PFSK-1 (cell line): ENCODE results near the gene TMPRSS4.

ENCODE experiments used
- FOXP2 ChIP-seq: optimal IDR thresholded peaks from 2 replicates; pipeline ENCODE3; 2011; ENCODE audit warnings: borderline replicate concordance, control low read depth, inconsistent platforms; ENCODE audit not compliant: insufficient read depth; ENCODE audit errors: extremely low read length, extremely low read depth
- POLR2AphosphoS5 ChIP-seq: IDR thresholded peaks from 2 replicates; pipeline ENCODE4 v1.6.1; 2012; ENCODE audit warnings: low read depth, mild to moderate bottlenecking, control low read depth, low read length, moderate library complexity
- SIN3A ChIP-seq: IDR thresholded peaks from 2 replicates; pipeline ENCODE4 v1.6.1; 2012; ENCODE audit warnings: mild to moderate bottlenecking, low read length, moderate library complexity, borderline replicate concordance; ENCODE audit not compliant: insufficient read depth
- TAF1 ChIP-seq: IDR thresholded peaks from 2 replicates; pipeline ENCODE4 v1.6.1; 2012; ENCODE audit warnings: low read length, control low read depth, borderline replicate concordance; ENCODE audit not compliant: insufficient read depth
- TF ChIP-seq, protein P1 (sequence below), 2 experiments: IDR thresholded peaks; 2 replicates each; pipeline versions ENCODE4 v1.6.1 to v1.8.0; 2011 to 2012; ENCODE audit warnings: low read depth in 2 of 2, low read length in 2 of 2, control low read depth in 1 of 2, inconsistent platforms in 1 of 2, mild to moderate bottlenecking in 1 of 2, moderate library complexity in 1 of 2; ENCODE audit not compliant: insufficient read depth in 1 of 2

Gene TMPRSS4

DNA sequence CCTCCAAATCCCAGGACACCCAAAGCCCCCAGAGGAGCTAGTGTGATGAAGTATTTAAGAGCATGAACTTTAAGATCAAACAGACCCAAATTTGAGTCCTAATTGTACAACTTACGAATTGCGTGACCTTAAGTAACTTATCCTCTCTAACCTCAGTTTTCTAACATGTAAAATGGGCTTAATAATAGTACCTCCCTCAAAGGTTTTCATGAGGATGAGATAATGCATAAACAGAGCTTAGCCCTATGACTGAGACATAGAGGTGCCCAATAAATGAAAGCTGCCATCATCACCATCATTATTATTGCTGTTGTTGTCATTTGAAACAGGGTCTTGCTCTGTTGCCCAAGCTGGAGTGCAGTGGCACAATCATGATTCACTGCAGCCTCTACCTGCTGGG lies 90.4 kb downstream of the TMPRSS4 start:
- no peak for TF ChIP-seq SIN3A
- TF ChIP-seq POLR2AphosphoS5 = no peak
- TF ChIP-seq TAF1 = no peak
- no peak for TF ChIP-seq FOXP2
- TF ChIP-seq, protein P1, sequence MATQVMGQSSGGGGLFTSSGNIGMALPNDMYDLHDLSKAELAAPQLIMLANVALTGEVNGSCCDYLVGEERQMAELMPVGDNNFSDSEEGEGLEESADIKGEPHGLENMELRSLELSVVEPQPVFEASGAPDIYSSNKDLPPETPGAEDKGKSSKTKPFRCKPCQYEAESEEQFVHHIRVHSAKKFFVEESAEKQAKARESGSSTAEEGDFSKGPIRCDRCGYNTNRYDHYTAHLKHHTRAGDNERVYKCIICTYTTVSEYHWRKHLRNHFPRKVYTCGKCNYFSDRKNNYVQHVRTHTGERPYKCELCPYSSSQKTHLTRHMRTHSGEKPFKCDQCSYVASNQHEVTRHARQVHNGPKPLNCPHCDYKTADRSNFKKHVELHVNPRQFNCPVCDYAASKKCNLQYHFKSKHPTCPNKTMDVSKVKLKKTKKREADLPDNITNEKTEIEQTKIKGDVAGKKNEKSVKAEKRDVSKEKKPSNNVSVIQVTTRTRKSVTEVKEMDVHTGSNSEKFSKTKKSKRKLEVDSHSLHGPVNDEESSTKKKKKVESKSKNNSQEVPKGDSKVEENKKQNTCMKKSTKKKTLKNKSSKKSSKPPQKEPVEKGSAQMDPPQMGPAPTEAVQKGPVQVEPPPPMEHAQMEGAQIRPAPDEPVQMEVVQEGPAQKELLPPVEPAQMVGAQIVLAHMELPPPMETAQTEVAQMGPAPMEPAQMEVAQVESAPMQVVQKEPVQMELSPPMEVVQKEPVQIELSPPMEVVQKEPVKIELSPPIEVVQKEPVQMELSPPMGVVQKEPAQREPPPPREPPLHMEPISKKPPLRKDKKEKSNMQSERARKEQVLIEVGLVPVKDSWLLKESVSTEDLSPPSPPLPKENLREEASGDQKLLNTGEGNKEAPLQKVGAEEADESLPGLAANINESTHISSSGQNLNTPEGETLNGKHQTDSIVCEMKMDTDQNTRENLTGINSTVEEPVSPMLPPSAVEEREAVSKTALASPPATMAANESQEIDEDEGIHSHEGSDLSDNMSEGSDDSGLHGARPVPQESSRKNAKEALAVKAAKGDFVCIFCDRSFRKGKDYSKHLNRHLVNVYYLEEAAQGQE (IDR thresholded peaks at IDR 0.05; ENCODE audit: insufficient read depth in 1 of 2, low read depth in 2 of 2, low read length in 2 of 2) = no peak

GRCh38 chr11:118167906-118168305 lies 91.0 kb downstream of the TMPRSS4 start:
- TF ChIP-seq, protein P1 (IDR thresholded peaks at IDR 0.05; ENCODE audit: insufficient read depth in 1 of 2, low read depth in 2 of 2, low read length in 2 of 2) = no peak
- no peak for TF ChIP-seq SIN3A
- no peak for TF ChIP-seq POLR2AphosphoS5
- no peak for TF ChIP-seq TAF1

GRCh38 chr11:118168316-118168715 lies 91.4 kb downstream of the TMPRSS4 start:
- TF ChIP-seq, protein P1 (IDR thresholded peaks at IDR 0.05; ENCODE audit: insufficient read depth in 1 of 2, low read depth in 2 of 2, low read length in 2 of 2) = no peak
- TF ChIP-seq FOXP2 = no peak

DNA sequence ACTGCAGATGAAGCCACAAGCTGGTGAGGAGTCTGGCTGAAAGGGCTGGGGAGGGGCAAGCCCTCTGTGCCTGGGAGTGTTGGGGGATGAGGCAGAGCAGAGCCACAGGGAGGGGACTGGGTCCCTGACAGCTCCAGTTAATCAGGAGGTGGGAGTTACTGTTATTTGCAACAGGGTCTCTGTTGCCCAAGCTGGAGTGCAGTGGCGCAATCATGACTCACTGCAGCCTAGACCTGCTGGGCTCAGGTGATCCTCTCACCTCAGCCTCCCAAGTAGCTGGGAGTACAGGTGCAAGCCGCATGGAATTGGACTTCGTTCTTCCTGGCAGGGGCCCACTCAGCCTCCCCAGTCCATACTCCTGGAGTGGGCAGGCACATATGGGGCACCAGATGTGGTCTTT lies 91.9 kb downstream of the TMPRSS4 start:
- TF ChIP-seq, protein P1 (IDR thresholded peaks at IDR 0.05; ENCODE audit: insufficient read depth in 1 of 2, low read depth in 2 of 2, low read length in 2 of 2) = no peak
- TF ChIP-seq TAF1 (no peak), FOXP2 (no peak), SIN3A (no peak), POLR2AphosphoS5 (no peak)
